HG02571 (cell line): ENCODE data around the gene RNF144B.
A peak's percentile ranks its signal among the peaks of the same experiment; 100 is the strongest.
"Not testable (repeated sequence)": the region's sequence is repeated elsewhere in the genome, so short reads cannot be mapped to it uniquely, and the experiment has no call there.

ENCODE experiments used
- ATAC-seq: cut with Tn5 transposase; IDR thresholded peaks from one replicate; pipeline ENCODE4 v1.9.1; 2021; ENCODE audit warnings: mild to moderate bottlenecking, moderate library complexity; ENCODE audit not compliant: unreplicated experiment

RNF144B gene

DNA sequence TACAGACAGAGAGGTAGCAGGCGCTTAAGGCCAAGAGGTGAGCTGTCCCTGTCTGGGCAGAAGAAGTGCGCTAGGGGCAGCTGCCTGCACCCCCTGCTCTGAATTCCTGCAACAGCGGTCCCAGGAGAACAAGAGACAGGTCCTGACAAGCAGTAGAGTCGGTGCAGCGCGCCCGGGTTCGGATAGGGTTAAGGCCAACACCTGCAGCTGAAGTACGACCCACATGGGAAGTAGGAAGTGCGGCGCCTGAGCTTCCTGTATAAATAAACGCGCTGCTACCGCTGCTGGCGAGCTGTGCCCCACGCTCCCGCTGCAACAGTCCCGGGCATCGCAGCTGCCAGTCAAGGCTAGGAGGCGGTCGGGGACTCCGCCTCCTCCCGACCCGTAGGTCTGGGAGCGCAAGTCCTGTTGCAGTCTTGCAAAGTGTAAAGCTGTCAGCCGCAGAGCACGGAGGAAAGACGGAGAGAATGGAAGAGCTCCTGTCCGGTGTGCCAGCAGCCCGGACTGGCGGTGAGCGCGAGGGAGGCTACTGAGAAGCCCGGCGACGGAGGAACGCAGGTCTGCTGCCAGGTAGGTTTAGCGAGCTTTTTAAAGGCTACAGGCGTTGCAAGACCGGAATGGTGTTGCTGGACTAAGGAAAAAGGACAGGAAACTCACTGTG is at the start of gene RNF144B:
TSS of gene RNF144B (plus strand) at position 290 of the 661 bp plus-strand sequence. CDS start 12,185 bp downstream, outside the sequence.
- peak; percentile 83 for ATAC-seq

DNA sequence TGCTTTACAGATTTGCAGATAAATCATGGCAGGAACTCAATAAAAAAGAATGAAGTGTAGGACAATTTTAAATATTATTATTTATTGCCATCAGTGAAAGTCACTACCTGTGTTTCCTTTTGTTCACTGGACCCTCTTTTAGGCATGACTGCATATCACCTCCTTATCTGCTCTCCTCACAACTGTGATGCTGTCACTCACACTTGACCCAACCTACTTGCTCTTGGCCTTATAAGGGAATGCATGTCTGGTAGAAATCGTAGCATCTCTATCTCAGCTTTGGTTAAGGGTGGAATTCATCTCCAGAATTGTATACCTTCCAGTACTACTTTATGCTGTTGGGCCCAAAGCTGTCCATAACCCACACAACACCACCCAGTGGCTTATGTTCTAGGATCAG is 47.6 kb upstream of the RNF144B start:
- no peak for ATAC-seq

DNA sequence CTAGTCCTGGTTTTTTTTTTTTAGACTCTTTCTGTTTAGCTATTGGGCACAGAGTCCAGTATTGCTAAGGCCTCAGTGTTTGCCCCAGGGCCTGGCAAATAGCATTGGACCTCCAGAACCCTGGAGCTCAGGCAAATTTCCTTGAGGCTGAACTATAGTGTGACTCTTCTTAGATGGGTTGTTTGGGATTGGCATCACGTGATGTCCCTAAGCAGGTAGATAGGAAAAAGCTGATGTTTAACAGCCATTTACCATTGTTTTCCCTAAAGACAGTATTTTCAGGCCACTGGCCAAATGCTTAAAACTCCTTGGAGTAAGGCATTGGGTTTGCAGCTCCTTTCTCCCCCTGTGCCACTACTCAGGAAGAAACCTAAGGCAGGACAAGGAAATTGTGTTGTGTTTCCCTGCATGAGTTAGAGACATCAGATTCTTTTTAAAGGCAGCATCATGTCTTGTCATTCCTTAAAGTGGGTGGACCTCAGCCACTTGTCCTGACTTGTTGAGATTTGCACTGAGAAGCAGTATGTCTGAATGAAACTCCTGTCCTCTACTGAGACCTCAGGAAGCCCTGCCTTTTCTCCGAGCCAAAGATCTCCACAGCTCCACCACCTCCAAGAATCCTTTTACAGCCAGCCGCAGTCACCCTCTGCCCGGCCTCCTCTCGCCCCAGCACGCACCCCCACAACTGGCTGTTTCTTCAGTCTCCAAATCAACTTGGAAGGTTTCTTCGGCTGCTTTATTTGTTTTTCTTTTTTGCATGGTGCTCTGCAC is 46.2 kb upstream of the RNF144B start:
- no peak for ATAC-seq

DNA sequence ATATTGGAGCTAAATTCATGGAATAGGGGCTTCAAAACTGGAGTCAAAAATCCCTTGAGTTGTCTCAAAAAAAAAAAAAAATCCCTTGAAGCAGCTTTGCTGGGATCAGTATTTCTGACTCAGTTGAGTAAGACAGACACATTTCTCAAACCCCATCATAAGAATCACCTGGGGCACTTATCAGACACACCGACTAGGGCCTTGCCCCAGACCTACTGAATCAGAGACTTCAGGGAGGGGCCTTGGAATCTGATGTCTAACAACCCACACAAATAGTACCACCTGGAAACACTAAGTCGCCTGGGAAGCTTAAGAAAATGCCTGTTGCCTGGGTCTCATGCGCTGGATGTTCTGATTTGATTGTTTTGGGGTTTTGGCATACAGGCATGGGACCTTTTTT is 44.9 kb upstream of the RNF144B start:
- no peak for ATAC-seq

DNA sequence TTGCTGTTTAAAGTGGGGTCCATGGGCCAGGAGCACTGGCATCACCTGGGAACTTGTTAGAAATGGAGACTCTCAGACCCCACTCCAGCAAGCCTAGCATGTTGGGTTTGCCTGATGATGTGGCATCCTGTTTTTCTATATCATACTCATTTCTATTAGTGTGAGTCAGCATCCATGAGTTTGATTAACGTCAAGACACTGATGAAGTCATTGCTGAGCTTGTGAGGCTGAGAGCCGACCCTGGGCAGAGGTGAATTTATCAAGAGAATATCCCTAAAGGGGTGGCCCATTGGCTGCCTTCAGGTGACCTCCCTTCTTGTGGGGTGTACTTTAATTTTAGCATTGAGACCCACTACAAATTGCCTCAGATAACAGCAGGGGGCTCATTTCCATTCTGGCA is 43.4 kb upstream of the RNF144B start:
- ATAC-seq = no peak

DNA sequence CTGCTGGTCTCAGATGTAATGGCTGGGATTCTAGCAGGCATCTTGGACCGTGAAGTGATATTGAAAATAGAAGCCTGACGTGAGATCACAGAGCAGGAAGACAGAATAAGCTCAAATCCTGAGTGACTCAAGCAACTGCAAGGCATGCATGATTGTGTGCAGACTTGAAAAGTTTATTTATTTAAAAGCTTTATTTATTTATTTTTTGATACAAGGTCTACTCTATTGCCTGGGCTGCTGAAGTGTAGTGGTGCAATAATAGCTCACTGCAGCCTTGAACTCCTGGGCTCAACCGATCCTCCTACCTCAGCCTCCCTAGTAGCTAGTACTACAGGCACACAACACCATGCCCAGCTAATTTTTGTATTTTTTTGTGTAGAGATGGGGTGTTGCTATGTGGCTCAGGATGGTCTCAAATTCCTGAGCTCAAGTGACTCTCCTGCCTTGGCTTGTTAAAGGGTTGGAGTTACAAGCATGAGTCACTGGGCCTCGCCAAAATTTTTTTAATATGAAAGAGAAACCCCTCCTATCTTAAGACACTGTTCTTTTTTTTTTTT is 40.1 kb upstream of the RNF144B start:
- no peak for ATAC-seq

DNA sequence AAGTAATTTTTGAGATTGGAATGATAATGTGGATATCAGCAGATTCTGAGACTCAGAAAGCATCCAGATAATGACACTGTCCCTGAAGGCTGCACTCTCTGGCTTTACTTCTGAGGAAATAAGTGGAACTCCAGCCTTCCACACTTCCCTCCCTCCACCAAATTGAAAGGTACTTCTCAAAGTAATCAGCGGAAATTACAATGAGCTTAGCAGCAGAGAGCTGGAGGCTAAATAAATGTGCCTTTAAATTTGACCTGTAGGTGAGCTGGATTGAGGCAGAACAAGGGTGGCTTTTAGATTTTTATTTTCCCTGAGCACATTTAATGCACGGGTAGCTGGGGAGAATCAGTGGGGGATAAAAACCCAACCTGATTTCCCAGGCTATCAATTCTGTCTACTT is 39.3 kb upstream of the RNF144B start:
- ATAC-seq = no peak

DNA sequence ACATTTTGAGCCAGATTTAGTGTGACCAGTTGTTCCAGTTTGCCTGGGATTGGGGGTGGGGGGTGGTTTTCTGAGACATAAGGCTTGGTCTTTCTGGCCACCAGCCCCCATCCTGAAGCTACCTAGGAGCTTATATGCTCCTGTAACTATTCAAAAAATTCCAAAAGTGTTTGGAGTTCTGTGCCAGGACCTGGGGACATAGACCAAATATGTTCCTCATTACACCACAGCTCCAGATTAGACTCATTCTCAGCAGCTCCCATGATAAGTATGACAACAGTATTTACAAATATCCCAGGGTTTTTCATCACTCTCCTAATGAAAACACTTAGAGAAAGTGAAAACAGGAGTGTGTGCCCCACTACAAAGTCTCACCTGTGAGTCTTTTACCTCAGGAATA is 37.8 kb upstream of the RNF144B start:
- ATAC-seq = no peak

DNA sequence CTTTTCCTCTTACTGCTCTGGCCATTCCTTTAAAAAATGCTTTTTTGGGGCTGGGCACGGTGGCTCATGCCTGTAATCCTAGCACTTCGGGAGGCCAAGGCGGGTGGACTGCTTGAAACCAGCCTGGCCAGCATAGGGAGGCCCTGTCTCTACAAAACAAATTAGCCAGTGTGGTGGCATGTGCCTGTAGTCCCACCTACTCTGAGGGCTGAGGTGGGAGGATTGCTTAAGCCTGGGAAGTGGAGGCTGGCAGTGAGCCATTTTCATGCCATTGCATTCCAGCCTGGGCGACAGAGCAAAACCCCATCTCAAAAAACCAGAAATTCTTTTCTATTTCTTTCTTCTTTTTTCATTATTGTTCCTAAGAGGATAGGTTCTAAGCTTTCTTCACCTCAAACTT is 36.9 kb upstream of the RNF144B start:
- no peak for ATAC-seq

DNA sequence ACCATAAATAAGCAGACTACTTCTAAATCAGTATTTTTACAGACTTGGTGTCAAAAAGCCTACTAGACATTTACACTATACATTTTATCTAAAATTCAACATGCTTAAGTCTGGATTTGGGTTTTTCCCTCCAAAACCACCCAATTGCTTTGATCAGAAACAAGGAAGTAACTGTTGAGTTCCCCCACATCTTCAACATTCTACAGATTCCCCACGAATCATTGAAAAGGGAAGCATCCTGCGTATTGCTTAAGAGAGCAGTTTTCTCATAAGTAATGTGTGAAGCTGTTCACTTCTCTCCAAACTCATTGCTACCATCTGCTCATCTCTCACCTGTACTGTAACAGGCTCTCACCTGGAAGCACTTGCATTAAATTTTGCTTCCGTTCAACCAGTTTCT is 36.4 kb upstream of the RNF144B start:
- no peak for ATAC-seq

DNA sequence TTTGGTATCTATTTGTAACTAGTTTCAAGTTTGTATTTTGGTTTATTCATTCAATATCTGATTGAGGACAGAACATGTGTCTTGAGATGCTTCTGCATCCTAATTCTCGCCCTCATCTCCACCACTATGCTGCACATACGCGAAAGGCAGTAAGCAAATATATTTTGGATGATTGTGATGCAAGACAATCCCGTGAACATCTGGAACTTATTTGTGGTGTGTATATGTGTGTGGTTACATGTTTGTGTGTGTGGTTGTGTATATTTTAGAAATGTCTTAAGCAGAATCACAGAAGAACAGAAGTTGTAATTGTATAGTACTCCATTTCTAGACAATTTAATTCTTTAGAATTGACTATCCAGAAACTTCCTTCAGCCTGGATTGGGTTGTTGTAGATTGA is 35.1 kb upstream of the RNF144B start:
- no peak for ATAC-seq

DNA sequence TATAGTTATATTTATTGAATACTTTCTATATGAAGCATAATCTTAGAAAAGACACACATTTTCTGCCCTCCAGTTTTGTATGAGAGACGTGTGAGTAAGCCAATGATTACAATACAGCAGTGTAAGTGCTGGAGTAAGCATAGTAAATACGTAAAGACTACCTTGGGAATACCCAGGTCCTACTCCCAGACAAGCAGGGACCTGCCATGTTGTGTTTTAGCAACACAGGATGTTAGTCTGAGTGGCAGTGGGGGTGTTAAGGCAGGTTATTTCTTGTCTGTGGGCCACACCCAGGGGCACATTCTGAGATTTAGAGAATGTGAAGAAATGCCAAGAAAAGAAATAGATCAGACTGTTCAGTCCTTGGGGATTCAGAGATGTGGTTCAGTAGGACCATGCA is 34.3 kb upstream of the RNF144B start:
- no peak for ATAC-seq

DNA sequence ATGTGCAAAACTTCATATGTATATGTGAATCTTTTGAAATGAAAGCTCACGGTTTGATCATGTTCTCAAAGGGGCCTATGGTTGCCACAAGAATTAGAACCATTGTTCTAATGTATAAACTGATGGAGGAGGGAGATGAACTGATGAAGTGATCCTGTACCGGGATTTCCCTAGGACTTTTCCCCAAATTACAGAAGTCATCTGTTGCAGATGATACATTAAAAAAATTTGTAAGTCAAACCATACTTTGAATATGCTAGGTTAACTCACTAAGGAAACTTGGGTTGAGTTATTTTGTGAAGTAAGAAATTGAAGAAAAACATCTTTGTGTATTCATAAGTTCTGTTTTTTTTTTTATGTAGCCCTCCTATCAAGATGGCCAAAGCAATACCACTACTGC is 33.9 kb upstream of the RNF144B start:
- no peak for ATAC-seq

DNA sequence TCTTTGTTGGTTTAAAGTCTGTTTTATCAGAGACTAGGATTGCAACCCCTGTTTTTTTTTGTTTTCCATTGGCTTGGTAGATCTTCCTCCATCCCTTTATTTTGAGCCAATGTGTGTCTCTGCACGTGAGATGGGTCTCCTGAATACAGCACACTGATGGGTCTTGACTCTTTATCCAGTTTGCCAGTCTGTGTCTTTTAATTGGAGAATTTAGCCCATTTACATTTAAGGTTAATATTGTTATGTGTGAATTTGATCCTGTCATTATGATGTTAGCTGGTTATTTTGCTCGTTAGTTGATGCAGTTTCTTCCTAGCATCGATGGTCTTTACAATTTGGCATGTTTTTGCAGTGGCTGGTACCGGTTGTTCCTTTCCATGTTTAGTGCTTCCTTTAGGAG is 29.6 kb upstream of the RNF144B start:
- ATAC-seq = not testable (repeated sequence)

DNA sequence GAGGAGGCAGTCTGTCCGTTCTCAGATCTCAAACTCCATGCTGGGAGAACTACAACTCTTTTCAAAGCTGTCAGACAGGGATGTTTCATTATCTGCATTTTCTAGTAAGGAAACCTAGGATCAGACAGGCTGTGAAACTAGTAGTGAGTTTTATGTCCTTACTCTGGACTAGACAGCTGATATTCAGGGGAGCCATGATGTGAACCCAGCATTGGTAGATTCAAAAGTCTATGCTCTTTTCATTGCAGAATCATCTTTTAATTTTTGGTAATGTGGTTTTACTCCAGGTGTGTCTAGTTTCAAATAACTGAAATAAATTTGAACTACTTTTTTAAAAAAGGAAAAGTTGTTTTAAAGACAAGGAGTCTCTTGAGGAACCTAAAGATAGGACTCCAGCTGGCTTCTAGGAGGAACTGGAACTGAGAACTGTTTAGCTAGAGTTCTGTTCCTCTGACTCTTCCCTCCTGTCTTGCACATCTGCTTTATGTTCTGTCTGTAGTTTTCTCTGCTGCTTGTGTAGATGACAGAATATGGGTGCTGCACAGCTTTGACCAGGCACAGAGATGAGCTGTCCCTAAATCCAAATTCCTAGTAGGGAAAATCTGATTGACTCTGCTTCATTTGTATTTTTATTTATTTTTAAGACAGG is 27.8 kb upstream of the RNF144B start:
- ATAC-seq = peak; percentile 93

DNA sequence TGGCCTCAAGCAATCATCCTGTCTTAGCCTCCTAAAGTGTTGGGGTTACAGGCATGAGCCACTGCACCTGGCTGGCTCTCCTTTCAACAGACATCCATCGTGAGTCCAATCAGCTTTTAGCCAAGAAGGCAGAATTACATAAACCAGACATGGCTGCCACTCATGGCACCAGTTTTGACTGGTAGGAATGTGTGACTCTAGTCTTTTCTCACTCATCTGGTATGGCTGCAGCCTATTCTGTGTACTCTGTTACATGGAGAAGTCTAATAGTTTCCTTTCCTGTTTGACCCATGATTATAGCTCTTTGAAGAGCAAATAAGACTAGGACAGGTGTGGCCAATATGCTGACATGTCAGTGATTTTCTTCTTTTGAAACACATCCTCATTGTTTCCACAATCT is 27.0 kb upstream of the RNF144B start:
- no peak for ATAC-seq

DNA sequence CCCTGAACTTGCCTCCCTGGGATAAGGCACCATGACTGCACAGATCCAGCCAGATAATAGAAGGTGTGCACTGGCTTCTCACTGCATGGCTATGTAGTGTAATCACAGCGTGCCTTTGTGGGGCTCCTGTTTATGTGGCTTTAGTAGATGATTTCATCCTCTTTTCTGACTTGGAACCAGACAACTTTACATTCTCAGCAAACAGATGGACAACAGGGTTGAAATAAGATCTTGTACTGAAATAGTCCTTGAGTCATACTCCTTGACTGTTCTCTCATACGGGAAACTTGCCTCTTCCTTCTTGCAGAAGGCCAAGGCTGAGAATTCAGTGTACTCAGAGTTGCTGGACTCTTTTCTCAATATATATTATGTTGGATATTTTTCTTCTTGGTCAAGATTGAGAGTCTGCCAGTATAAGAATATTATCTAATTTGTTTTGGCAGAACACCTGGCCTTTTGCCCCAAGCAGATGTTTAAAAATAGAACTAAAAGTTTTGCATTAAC is 25.0 kb upstream of the RNF144B start:
- ATAC-seq = no peak

DNA sequence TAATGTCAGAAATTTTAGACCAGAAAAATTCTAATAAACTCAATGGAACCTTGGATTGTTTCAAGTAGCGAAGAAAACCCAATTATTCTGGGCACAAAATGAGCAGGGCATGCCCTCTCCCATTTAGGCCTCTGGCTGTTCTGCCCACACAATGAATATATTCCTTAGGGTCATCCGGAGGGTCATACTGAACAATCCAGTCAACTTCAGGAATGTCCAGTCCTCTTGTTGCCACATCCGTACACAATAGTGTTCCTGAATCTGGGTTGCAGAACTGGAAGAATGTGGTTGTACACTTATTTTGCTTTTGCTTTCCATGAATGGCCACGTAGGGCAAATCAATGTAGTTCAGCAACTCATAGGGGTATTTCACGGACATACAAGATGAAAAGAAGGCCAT is 23.4 kb upstream of the RNF144B start:
- ATAC-seq = no peak

DNA sequence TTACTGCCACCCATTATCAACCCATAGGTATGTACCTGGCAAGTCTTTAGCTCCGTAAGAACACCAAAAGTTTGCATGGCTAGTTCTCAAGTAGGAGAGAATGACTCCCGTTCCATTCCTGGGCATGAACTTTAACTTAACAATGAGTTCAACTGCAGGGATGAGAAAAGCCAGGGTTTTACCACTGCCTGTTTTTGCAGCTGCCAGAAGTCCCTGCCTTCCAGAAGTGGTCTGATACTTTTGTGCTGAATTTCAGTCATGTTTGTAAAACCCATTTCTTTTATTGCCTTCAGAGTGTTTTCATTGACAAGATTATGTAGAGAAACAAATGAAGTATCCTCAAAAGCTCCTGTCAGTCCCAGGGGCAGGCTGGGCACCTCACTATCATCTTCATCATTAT is 22.6 kb upstream of the RNF144B start:
- not testable (repeated sequence) for ATAC-seq

DNA sequence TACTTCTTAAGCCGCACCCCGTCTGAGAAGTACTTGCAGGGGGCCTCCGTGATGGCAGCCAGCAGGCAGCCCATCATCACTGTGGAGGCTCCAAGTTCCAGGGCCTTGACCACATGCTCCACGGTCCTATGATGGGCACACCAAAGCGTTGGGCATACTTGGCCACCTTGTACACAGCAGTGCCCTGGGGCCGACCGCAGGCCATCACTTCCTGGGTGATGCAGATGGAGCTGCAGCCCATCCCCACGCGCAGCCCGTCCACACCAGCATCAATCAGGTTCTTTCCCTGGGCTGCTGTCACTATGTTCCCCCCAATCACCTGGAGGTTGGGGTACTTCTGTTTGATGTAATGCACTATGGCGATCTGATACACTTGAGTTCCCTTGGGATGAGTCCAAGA is 19.8 kb upstream of the RNF144B start:
- ATAC-seq = no peak

DNA sequence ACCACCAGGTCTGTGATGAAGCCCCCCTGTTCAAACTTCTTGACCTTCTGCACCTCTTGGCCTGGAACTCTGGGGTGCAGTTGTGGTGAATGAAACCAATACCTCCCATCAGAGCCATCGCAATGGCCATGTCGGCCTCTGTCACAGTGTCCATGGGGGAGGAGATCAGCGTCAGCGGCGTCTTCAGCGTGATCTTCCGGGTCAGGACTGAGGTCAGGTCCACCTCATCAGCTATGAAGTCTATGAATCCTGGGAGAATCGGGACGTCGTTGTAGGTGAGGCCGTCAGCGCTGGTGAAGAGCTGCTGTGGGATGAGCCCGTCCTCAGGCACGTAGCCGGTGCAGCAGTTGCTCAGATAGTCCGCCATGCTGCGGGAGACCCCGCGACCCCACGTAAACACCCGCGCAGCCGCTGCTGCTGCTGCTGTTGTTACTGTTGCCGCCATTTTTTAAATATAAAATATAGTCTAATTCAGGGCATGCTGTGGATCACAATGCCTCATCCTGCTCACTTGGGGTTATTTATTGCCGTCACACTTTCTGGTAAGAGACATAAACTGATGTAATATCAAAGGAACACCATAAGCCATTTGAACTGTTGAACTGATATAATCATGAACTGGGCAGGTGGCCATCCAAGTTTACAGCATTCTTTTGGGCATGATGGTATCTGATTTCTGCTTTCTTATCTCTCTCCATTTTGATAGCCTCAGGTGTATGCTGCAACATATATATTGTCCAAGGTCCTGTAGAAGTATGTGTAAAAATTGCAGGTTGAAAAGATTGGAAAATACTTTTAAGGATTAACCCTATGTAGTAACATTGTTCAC is 18.7 kb upstream of the RNF144B start:
- no peak for ATAC-seq
